GM21423 (cell line): ENCODE data around the gene KCNT1.

Experiments used
- ATAC-seq: cut with Tn5 transposase; IDR thresholded peaks from one replicate; pipeline ENCODE4 v1.9.1; 2021; ENCODE audit warnings: mild to moderate bottlenecking, moderate library complexity; ENCODE audit not compliant: unreplicated experiment

KCNT1 gene

GRCh38 chr9:135698767-135699166 lies 3.2 kb upstream of the KCNT1 start:
- ATAC-seq, result no peak

GRCh38 chr9:135699440-135699839 lies 2.5 kb upstream of the KCNT1 start, which contains the start of gene SOHLH1:
TSS of gene SOHLH1 (minus strand) at chr9:135699481. CDS start at chr9:135699467, 14 bp downstream.
- no peak for ATAC-seq

- ATAC-seq, result no peak
Measured at GRCh38 chr9:135700525-135700924, 1.5 kb upstream of the KCNT1 start.

- ATAC-seq, result no peak
Measured at GRCh38 chr9:135701067-135701958, 672 bp upstream of the KCNT1 start.

GRCh38 chr9:135703726-135704125 lies 1.7 kb downstream of the KCNT1 start:
- no peak for ATAC-seq

- no peak for ATAC-seq
Measured at GRCh38 chr9:135704483-135704882, 2.5 kb downstream of the KCNT1 start.

GRCh38 chr9:135705376-135705775 lies 3.4 kb downstream of the KCNT1 start:
- no peak for ATAC-seq

- ATAC-seq, result no peak
Measured at GRCh38 chr9:135706288-135706687, 4.3 kb downstream of the KCNT1 start.

- no peak for ATAC-seq
Measured at GRCh38 chr9:135707252-135708138, 5.5 kb downstream of the KCNT1 start.

GRCh38 chr9:135708164-135708563 lies 6.2 kb downstream of the KCNT1 start:
- ATAC-seq, result no peak

- no peak for ATAC-seq
Measured at GRCh38 chr9:135711391-135711790, 9.4 kb downstream of the KCNT1 start.

- no peak for ATAC-seq
Measured at GRCh38 chr9:135711881-135712280, 9.9 kb downstream of the KCNT1 start.

GRCh38 chr9:135712613-135713295 lies 10.8 kb downstream of the KCNT1 start:
- no peak for ATAC-seq

- no peak for ATAC-seq
Measured at GRCh38 chr9:135714242-135715055, 12.5 kb downstream of the KCNT1 start.

GRCh38 chr9:135715056-135715595 lies 13.1 kb downstream of the KCNT1 start:
- ATAC-seq, result no peak

- no peak for ATAC-seq
Measured at GRCh38 chr9:135716045-135716444, 14.1 kb downstream of the KCNT1 start.

GRCh38 chr9:135717410-135717809 lies 15.4 kb downstream of the KCNT1 start:
- no peak for ATAC-seq

GRCh38 chr9:135718616-135719015 lies 16.6 kb downstream of the KCNT1 start:
- ATAC-seq, result no peak

GRCh38 chr9:135719472-135719871 lies 17.5 kb downstream of the KCNT1 start:
- ATAC-seq, result no peak

- no peak for ATAC-seq
Measured at GRCh38 chr9:135722365-135722764, 20.4 kb downstream of the KCNT1 start.
